ENCODE data around the gene CHODL.

The CHODL gene

GRCh38 chr21:18294100-18294499, 49.5 kb downstream of the CHODL start:
- no peak for DNase-seq

- no peak for DNase-seq
Measured at GRCh38 chr21:18298228-18298627, 53.6 kb downstream of the CHODL start.

Data from activated CD8-positive, alpha-beta memory T cell treated with anti-CD3 and anti-CD28 coated beads, Interleukin-2, amount 50 U/mL, for 4 hours (primary cell).